Amniotic stem cell (primary cell): Measurements from ENCODE around the gene GSK3B.
"Not testable (repeated sequence)": the region's sequence is repeated elsewhere in the genome, so short reads cannot be mapped to it uniquely, and the experiment has no call there.

Experiments
- DNase-seq: peaks from one replicate; lab custom pipeline; 2025; lab: John Stamatoyannopoulos, UW

GSK3B gene

DNA sequence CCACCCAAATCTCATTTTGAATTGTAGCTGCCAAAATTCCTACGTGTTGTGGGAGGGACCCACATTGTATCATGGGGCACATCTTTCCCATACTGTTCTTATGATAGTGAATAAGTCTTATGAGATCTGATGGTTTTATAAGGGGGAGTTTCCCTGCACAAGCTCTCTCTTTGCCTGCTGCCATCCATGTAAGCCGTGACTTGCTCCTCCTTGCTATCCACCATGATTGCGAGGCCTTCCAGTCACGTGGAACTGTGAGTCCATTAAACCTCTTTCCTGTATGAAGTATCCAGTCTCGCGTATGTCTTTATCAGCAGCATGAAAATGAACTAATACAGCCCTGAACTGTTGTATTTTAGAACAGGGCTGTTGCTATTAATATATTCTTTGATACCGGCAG, 40.6 kb downstream of the GSK3B start:
- DNase-seq: not testable (repeated sequence)

GRCh38 chr3:120052677-120053076, 41.6 kb downstream of the GSK3B start:
- no peak for DNase-seq

GRCh38 chr3:120052225-120052624, 42.0 kb downstream of the GSK3B start:
- DNase-seq: no peak

- not testable (repeated sequence) for DNase-seq
These were observed 42.7 kb downstream of the GSK3B start for GRCh38 chr3:120051570-120051969.

DNA sequence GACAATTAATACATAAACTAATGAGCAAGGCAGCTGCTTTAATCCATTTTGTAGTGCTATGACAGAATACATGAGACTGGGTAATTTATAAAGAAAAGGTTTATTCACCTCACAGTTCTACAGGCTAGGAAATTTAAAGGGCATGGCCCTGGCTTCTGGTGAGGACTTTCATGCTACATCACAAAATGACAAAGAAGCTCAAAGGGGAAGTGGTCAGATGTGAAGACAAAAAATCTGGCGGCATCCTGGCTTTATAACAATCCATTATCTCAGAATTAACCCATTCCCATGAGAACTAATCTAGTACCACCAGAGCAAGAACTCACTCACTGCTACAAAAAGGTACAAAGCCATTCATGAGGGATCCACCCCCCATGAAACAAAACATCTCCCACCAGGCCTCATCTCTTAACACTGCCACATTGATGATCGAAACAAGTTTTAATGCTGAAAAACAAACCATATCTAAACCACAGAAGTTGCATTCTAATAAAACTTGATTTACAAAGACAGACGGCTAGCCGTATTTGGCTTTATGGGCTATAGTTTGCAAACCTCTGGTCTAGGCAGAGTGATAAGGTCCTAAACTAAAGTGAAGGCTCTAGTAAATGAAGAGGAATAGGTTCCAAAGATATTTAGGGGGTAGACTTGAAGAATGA, 44.2 kb downstream of the GSK3B start:
- no peak for DNase-seq

GRCh38 chr3:120049072-120049471, 45.2 kb downstream of the GSK3B start:
- no peak for DNase-seq

DNA sequence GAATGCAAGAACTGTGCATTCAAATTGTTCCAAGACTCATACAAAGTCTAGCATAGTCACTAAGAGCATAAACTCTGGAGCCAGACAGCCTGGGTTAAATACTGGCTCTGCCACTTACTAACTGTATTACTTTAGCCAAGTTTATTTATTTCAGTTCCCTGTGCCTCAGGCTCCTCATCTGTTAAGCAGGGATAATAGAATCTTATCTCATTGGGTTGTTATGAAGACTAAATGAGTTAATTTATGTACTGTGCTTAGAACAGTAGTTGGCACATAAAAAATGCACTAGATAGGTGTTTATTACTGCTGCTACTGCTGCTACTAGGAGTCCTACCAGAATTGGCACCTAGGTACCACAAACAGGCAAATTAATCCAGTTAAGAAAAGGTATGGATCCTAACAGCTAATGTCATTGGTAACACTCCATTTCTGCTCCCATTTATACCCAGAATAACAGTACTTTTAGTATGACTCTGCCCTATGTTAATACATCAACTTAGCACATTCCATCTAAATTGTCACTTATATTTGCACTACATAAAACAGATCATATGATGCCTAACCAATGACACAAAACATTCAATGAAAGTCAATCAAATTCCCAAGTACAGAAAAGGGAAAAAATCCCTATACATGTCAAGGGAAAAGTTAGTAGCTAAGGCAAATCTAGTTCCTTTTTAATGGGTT, 45.7 kb downstream of the GSK3B start:
- no peak for DNase-seq

GRCh38 chr3:120047686-120048085, 46.6 kb downstream of the GSK3B start:
- no peak for DNase-seq

- DNase-seq: no peak
These were observed 53.4 kb downstream of the GSK3B start for GRCh38 chr3:120040813-120041377.

DNA sequence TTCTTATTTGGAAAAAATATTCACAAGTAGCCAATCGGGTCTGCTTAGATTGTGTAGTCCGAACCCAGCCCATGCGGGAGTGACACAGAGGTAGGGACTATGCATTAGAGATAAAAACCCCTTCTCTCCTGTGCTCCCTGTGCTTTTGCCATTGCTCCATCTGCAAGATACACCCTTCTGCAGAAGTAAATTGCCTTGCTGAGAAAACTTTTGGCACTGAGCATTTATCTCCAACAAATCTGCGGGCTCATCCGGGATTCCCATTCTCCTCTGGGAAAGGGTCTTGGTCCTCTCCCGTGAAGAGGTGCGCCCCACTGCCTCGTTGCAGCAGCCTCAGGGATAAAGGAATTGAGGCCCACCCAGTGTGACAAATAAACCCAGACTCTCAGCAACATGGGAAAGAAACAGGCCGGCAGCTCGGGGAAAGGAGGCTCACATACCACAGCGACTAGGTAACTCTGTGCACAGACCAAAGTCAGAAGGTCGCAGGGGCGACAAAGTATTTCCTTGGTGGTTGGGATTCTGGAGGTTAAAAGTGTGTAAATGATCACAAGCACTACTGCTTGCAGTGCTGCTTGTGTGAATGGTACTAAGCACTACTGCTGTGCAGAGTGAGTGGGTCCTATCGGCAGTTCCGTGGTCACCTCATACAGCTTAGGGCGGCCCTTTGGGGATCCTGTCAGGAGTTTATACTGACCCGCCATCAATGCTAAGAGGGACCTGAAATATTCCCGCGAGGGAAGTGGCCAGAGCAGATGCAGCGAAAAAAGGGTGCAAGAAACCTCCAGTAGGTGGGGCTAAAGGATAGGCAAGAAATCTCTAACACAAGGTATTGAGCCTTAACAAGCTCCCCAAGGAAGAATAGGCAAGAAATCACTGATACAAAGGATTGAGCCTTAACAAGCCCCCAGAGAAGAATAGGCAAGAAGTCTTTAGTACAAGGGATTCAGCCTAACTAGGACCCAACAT, 54.3 kb downstream of the GSK3B start:
- no peak for DNase-seq

DNA sequence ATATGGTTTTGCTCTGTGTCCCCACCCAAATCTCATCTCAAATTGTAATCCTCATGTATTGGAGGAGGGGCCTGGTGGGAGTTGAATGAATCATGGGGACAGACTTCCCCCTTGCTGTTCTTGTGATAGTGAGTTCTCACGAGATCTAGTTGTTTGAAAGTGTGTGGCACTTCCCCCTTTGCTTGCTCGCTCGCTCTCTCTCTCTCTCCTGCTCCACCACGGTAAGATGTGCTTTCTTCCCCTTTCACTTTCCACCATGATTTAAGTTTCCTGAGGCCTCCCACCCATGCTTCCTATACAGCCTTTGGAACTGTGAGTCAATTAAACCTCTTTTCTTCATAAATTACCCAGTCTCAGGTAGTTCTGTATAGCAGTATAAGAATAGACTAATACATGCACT, 60.7 kb downstream of the GSK3B start:
- DNase-seq: no peak

- no peak for DNase-seq
These were observed 62.7 kb downstream of the GSK3B start for GRCh38 chr3:120031561-120031960.

DNA sequence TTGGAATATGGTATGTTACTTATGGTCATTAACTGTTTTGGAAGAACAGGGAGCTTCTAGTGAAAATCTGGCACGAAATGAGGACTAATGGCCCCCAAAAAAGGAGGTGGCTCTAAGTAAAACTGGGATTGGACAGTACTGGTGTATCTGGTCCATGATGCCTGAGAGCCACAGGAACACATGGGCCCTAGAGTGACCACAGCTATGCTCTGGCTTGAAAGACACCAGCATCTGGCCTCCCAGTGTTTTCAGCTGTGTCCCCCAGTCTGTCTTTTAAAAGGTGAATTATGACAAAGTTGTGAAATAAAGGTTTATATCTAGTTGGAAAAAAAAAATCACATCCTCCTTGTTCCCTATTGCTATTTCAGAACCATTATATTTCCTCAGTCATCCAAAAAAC, 64.5 kb downstream of the GSK3B start:
- no peak for DNase-seq

- DNase-seq: no peak
These were observed 65.8 kb downstream of the GSK3B start for GRCh38 chr3:120028271-120029047.

- DNase-seq: no peak
These were observed 67.0 kb downstream of the GSK3B start for GRCh38 chr3:120027226-120027625.

- DNase-seq: no peak
These were observed 68.7 kb downstream of the GSK3B start for GRCh38 chr3:120025520-120025919.

GRCh38 chr3:120024103-120024502, 70.1 kb downstream of the GSK3B start:
- no peak for DNase-seq

DNA sequence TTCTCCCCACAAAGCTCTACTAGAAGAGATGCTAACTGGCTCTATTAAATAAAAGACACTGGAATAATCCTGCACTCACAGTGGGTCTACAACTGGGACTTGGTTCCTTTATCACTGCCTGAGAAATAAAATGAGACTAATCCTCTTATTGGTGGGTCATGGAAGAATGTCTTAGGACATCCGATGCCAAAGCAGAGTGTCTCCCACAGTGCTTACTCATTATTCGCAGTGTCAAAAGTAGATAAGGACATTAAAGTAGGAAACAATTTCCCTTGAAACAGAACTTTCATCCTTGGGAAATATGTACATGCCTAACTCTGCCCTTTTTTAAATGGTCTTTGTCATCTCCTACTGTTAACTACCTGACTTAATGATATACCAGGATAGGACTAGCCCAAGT, 71.5 kb downstream of the GSK3B start:
- DNase-seq: no peak

GRCh38 chr3:120021523-120021922, 72.7 kb downstream of the GSK3B start:
- no peak for DNase-seq

GRCh38 chr3:120018299-120018698, 75.9 kb downstream of the GSK3B start:
- DNase-seq: no peak

GRCh38 chr3:120017692-120018091, 76.6 kb downstream of the GSK3B start:
- no peak for DNase-seq

DNA sequence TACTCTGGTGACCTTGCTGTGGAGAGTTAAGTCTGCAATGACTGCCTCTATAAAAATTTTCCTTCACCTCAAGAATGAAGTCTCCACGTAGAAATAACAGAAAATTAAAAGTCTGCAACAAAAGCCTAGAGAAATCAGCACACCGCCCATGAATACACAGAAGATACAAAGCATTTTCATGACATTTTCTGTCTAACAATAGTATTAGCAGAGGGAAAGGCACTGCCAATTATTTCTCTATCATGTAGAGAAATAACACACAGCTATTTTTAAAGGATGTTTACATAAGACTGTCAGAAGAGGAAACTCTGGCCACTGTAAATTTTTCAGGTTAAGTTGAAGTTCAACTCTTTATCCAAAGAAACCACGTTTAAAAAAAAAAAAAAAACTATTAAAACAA, 80.8 kb downstream of the GSK3B start:
- no peak for DNase-seq
